ENCODE data around the gene RPL10. TPM values are rescaled to one million over a fixed set of nuclear protein-coding genes. Genes with fewer than 3 reads are reported as not detected.

RPL10 gene
- total and polyA plus RNA-seq, 4 donors = 2,479 to 4,258 (median 3,622) TPM

DNA sequence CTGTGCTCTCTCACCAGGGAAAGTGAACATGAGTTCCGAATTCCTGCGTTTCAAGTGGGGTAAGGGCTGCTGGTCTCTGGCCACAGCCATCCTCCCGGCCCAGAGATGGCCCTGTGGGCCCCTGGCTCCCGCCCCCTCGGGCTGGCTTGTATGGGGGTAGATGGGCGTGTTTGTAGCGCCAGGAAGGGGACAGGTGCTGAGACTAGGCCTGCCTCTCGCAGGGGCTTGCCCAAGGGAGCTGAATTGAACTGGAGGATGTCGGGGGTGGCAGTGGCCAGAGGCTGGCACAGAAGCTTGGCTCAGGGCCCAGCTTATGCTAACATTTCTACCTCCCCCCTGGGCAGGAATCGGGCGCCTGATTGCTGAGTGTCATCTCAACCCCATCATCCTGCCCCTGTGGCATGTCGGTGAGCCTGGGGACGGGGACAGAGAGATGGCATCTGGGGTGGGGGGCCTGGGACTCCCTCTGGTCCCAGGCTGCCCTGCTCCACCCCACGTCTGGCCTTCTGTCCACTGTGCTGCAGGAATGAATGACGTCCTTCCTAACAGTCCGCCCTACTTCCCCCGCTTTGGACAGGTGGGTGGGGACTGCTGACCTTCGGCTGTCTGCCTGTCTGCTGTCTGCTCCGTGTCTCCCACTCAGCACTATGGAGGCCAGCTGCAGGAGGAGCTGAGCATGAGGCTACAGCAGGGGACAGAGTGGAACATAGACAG, 21.7 kb downstream of the RPL10 start:
- TF ChIP-seq, protein P1, sequence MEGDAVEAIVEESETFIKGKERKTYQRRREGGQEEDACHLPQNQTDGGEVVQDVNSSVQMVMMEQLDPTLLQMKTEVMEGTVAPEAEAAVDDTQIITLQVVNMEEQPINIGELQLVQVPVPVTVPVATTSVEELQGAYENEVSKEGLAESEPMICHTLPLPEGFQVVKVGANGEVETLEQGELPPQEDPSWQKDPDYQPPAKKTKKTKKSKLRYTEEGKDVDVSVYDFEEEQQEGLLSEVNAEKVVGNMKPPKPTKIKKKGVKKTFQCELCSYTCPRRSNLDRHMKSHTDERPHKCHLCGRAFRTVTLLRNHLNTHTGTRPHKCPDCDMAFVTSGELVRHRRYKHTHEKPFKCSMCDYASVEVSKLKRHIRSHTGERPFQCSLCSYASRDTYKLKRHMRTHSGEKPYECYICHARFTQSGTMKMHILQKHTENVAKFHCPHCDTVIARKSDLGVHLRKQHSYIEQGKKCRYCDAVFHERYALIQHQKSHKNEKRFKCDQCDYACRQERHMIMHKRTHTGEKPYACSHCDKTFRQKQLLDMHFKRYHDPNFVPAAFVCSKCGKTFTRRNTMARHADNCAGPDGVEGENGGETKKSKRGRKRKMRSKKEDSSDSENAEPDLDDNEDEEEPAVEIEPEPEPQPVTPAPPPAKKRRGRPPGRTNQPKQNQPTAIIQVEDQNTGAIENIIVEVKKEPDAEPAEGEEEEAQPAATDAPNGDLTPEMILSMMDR (IDR thresholded peaks at IDR 0.05; ENCODE audit: control extremely low read depth, extremely low read depth) = no peak
- no peaks in the 10 kb centered on the region for H3K9me3 ChIP-seq (ENCODE audit: control insufficient read depth in 4 of 4, insufficient read depth in 3 of 4, low read length in 3 of 4)
- DNase-seq (peak in 1 of 3 donors; percentile 9), ATAC-seq (ENCODE audit: insufficient read depth, low FRiP score) (no peak)
- WGBS, 2 donors = 71 to 72% methylated on average over 12 to 19 of the region's 19 CpGs
- H3K4me3 ChIP-seq = no peak overlapping the region
- H3K9ac ChIP-seq (ENCODE audit: insufficient read depth in 1 of 2, low read length in 2 of 2) = no peak overlapping the region
- no peaks in the 10 kb centered on the region for H3K4me1 ChIP-seq (ENCODE audit: control insufficient read depth in 5 of 5, insufficient read depth in 5 of 5, low read length in 5 of 5)
- peaks cover 0 to 2% (median 0%) of the 10 kb centered on the region in 4 donors for H3K36me3 ChIP-seq (ENCODE audit: control insufficient read depth in 4 of 4, insufficient read depth in 4 of 4, low read length in 4 of 4)
- peak overlapping the region in 1 of 2 donors; percentile 47 for H3K27ac ChIP-seq (ENCODE audit: low read depth in 1 of 2, low read length in 1 of 2)
- peaks cover 0 to 3% (median 0%) of the 10 kb centered on the region in 3 donors for H3K27me3 ChIP-seq (ENCODE audit: control insufficient read depth in 3 of 3, insufficient read depth in 3 of 3, low read length in 2 of 3)

DNA sequence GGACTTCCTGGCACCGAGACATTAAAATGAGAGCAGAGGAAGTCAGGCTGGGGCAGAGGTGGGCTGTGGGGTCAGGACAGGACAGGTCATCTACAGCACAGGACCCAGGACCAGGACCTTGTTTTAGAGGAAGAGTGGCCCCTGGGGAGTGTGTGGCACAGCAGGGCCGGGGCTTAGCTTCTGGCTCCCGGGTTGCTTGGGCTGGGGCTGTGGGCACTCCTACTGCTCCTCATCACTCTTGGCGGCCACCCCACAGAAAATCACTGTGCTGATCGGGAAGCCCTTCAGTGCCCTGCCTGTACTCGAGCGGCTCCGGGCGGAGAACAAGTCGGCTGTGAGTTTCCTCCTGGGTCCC, 22.2 kb downstream of the RPL10 start:
- Histone ChIP-seq H3K36me3 (ENCODE audit: control insufficient read depth in 4 of 4, insufficient read depth in 4 of 4, low read length in 4 of 4) (peaks cover 0 to 2% (median 0%) of the 10 kb centered on the region in 4 donors), H3K9me3 (ENCODE audit: control insufficient read depth in 4 of 4, insufficient read depth in 3 of 4, low read length in 3 of 4) (no peaks in the 10 kb centered on the region), H3K4me3 (no peak overlapping the region), H3K27ac (ENCODE audit: low read depth in 1 of 2, low read length in 1 of 2) (peak overlapping the region in 1 of 2 donors; percentile 47), H3K9ac (ENCODE audit: insufficient read depth in 1 of 2, low read length in 2 of 2) (no peak overlapping the region), H3K27me3 (ENCODE audit: control insufficient read depth in 3 of 3, insufficient read depth in 3 of 3, low read length in 2 of 3) (peaks cover 0 to 3% (median 0%) of the 10 kb centered on the region in 3 donors), H3K4me1 (ENCODE audit: control insufficient read depth in 5 of 5, insufficient read depth in 5 of 5, low read length in 5 of 5) (no peaks in the 10 kb centered on the region)
- no peak for ATAC-seq (ENCODE audit: insufficient read depth, low FRiP score)
- WGBS, 2 donors = 87 to 89% methylated on average over 7 to 10 of the region's 10 CpGs
- no peak for DNase-seq
- TF ChIP-seq, protein P1 (IDR thresholded peaks at IDR 0.05; ENCODE audit: control extremely low read depth, extremely low read depth) = no peak

DNA sequence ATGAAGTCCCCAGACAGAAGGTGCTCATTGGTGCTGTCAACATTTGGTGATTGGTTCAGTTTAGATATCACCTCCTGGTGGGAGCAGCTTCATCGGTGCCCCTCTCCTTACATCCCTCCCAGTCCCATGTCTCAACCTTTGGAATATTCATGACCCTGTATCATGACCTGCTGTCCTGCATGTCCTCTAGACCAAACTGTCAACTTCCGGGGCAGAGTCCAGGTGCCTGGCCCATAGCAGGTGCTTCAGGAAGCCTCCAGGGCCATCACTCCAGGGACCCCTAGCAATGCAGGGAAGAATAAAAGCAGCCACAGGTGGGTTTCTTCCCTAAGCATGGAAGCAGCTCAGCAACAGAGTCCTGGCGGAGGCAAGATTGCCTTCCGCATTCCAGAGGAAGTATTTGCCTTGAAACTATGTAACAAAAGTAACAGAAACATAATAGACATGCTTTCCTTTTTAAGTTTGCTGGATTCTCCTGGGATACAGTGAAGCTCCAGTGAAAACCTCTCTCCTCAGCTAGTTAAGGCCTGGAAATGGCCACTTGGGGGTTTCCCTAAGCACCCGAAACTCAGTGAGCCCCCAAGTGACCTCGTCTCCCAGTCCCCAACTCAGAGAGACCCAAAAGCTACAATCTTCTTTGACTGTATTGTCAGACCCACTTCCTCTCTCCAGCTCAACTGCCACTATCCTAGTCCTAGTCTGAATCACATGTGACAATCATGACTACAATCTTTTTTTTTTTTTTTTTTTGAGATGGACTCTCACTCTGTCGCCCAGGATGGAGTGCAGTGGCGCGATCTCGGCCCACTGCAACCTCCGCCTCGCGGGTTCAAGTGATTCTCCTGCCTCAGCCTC, 29.0 kb downstream of the RPL10 start:
- TF ChIP-seq, protein P1 (IDR thresholded peaks at IDR 0.05; ENCODE audit: control extremely low read depth, extremely low read depth) = no peak
- no peak for ATAC-seq (ENCODE audit: insufficient read depth, low FRiP score)
- peak overlapping the region in 1 of 2 donors; percentile 52 for H3K27ac ChIP-seq (ENCODE audit: low read depth in 1 of 2, low read length in 1 of 2)
- H3K9ac ChIP-seq (ENCODE audit: insufficient read depth in 1 of 2, low read length in 2 of 2) = no peak overlapping the region
- H3K27me3 ChIP-seq (ENCODE audit: control insufficient read depth in 3 of 3, insufficient read depth in 3 of 3, low read length in 2 of 3) = no peaks in the 10 kb centered on the region
- H3K4me1 ChIP-seq (ENCODE audit: control insufficient read depth in 5 of 5, insufficient read depth in 5 of 5, low read length in 5 of 5) = peaks cover 0 to 5% (median 2%) of the 10 kb centered on the region in 5 donors
- H3K4me3 ChIP-seq = no peak overlapping the region
- no peak for DNase-seq
- H3K9me3 ChIP-seq (ENCODE audit: control insufficient read depth in 4 of 4, insufficient read depth in 3 of 4, low read length in 3 of 4) = peaks cover 0 to 8% (median 0%) of the 10 kb centered on the region in 4 donors
- WGBS, 2 donors = 64 to 84% methylated on average over 13 of the region's 13 CpGs
- peaks cover 0 to under 1% (median 0%) of the 10 kb centered on the region in 4 donors for H3K36me3 ChIP-seq (ENCODE audit: control insufficient read depth in 4 of 4, insufficient read depth in 4 of 4, low read length in 4 of 4)

Measured in lung (tissue), 12 donors.